Measurements from ENCODE around the gene NAPA. TPM values are rescaled to one million over a fixed set of nuclear protein-coding genes. Genes with fewer than 3 reads are reported as not detected.

Gene NAPA
- total RNA-seq: 143 and 156 TPM in 2 replicates

- DNase-seq (ENCODE audit: extremely low read depth, low read depth, low spot score): peak; percentile 95
Measured at GRCh38 chr19:47514869-47515588, at the start of gene NAPA. NAPA (minus strand) TSS chr19:47515063; CDS start chr19:47514940, 123 bp downstream.

GRCh38 chr19:47564081-47564480, 49.2 kb upstream of the NAPA start:
- no peak for DNase-seq (ENCODE audit: extremely low read depth, low read depth, low spot score)

- DNase-seq (ENCODE audit: extremely low read depth, low read depth, low spot score): no peak
Measured at GRCh38 chr19:47561440-47562057, 46.7 kb upstream of the NAPA start.

GRCh38 chr19:47560999-47561398, 46.1 kb upstream of the NAPA start:
- DNase-seq (ENCODE audit: extremely low read depth, low read depth, low spot score): no peak

GRCh38 chr19:47550129-47550528, 35.3 kb upstream of the NAPA start:
- DNase-seq (ENCODE audit: extremely low read depth, low read depth, low spot score): no peak

- DNase-seq (ENCODE audit: extremely low read depth, low read depth, low spot score): no peak
Measured at GRCh38 chr19:47549261-47549862, 34.5 kb upstream of the NAPA start.

GRCh38 chr19:47547199-47547598, 32.3 kb upstream of the NAPA start:
- DNase-seq (ENCODE audit: extremely low read depth, low read depth, low spot score): no peak

- DNase-seq (ENCODE audit: extremely low read depth, low read depth, low spot score): no peak
Measured at GRCh38 chr19:47545061-47545948, 30.4 kb upstream of the NAPA start.

GRCh38 chr19:47544476-47544875, 29.6 kb upstream of the NAPA start:
- DNase-seq (ENCODE audit: extremely low read depth, low read depth, low spot score): no peak

- no peak for DNase-seq (ENCODE audit: extremely low read depth, low read depth, low spot score)
Measured at GRCh38 chr19:47544075-47544474, 29.2 kb upstream of the NAPA start.

- DNase-seq (ENCODE audit: extremely low read depth, low read depth, low spot score): no peak
Measured at GRCh38 chr19:47542030-47542475, 27.2 kb upstream of the NAPA start.

GRCh38 chr19:47541518-47541917, 26.7 kb upstream of the NAPA start:
- DNase-seq (ENCODE audit: extremely low read depth, low read depth, low spot score): no peak

- DNase-seq (ENCODE audit: extremely low read depth, low read depth, low spot score): no peak
Measured at GRCh38 chr19:47540748-47541147, 25.9 kb upstream of the NAPA start.

- DNase-seq (ENCODE audit: extremely low read depth, low read depth, low spot score): no peak
Measured at GRCh38 chr19:47539747-47540311, 25.0 kb upstream of the NAPA start.

- no peak for DNase-seq (ENCODE audit: extremely low read depth, low read depth, low spot score)
Measured at GRCh38 chr19:47538812-47539211, 23.9 kb upstream of the NAPA start.

GRCh38 chr19:47537493-47537892, 22.6 kb upstream of the NAPA start:
- no peak for DNase-seq (ENCODE audit: extremely low read depth, low read depth, low spot score)

- no peak for DNase-seq (ENCODE audit: extremely low read depth, low read depth, low spot score)
Measured at GRCh38 chr19:47534628-47535027, 19.8 kb upstream of the NAPA start.

GRCh38 chr19:47531640-47532387, 17.0 kb upstream of the NAPA start:
- DNase-seq (ENCODE audit: extremely low read depth, low read depth, low spot score): no peak

- no peak for DNase-seq (ENCODE audit: extremely low read depth, low read depth, low spot score)
Measured at GRCh38 chr19:47529018-47529742, 14.3 kb upstream of the NAPA start.

All from glomerular endothelial cell (primary cell).